ENCODE data around the gene TECTB.

Gene TECTB

GRCh38 chr10:112313234-112313633 lies 30.0 kb downstream of the TECTB start:
- no peak for DNase-seq

GRCh38 chr10:112313911-112314310 lies 30.7 kb downstream of the TECTB start:
- no peak for DNase-seq

GRCh38 chr10:112314822-112315474 lies 31.7 kb downstream of the TECTB start:
- peak; percentile 52 for DNase-seq

GRCh38 chr10:112327678-112328077 lies 44.5 kb downstream of the TECTB start:
- DNase-seq, result no peak

- DNase-seq, result no peak
Measured at GRCh38 chr10:112330162-112330561, 47.0 kb downstream of the TECTB start.

GRCh38 chr10:112330607-112331160 lies 47.5 kb downstream of the TECTB start:
- DNase-seq, result no peak

GRCh38 chr10:112332022-112332421 lies 48.8 kb downstream of the TECTB start:
- no peak for DNase-seq

- no peak for DNase-seq
Measured at GRCh38 chr10:112332509-112333228, 49.5 kb downstream of the TECTB start.

- DNase-seq, result no peak
Measured at GRCh38 chr10:112333452-112333851, 50.3 kb downstream of the TECTB start.

GRCh38 chr10:112335111-112335867 lies 52.1 kb downstream of the TECTB start:
- no peak for DNase-seq

GRCh38 chr10:112335868-112336265 lies 52.7 kb downstream of the TECTB start:
- no peak for DNase-seq

- DNase-seq, result no peak
Measured at GRCh38 chr10:112336556-112337201, 53.5 kb downstream of the TECTB start.

- DNase-seq, result no peak
Measured at GRCh38 chr10:112338957-112339356, 55.8 kb downstream of the TECTB start.

GRCh38 chr10:112340601-112341000 lies 57.4 kb downstream of the TECTB start:
- no peak for DNase-seq

GRCh38 chr10:112343056-112343806 lies 60.0 kb downstream of the TECTB start:
- no peak for DNase-seq

GRCh38 chr10:112344261-112344660 lies 61.1 kb downstream of the TECTB start:
- no peak for DNase-seq

GRCh38 chr10:112345202-112345601 lies 62.0 kb downstream of the TECTB start:
- DNase-seq, result no peak

- no peak for DNase-seq
Measured at GRCh38 chr10:112345743-112346142, 62.5 kb downstream of the TECTB start.

- no peak for DNase-seq
Measured at GRCh38 chr10:112346774-112347173, 63.6 kb downstream of the TECTB start.

GRCh38 chr10:112347709-112348671 lies 64.8 kb downstream of the TECTB start:
- DNase-seq, result no peak

- no peak for DNase-seq
Measured at GRCh38 chr10:112348759-112349158, 65.6 kb downstream of the TECTB start.
